Fibroblast of lung (primary cell): ENCODE data around the gene DSC1. TPM values are rescaled to one million over a fixed set of nuclear protein-coding genes. Genes with fewer than 3 reads are reported as not detected.

Source experiments
- DNase-seq, 2 donors: peaks; one replicate each; pipeline versions ENCODE4 v3.0.0 to v3.0.0-alpha.2; 2010; ENCODE audit warnings: low read depth in 2 of 2
- H2AFZ ChIP-seq: 2 replicates; pipeline ENCODE4 v1.5.1; 2012; ENCODE audit warnings: low read length, control low read depth, inconsistent platforms
- H3K27ac ChIP-seq: 2 replicates; pipeline ENCODE4 v1.5.1; 2011; ENCODE audit warnings: low read length, control low read depth; ENCODE audit not compliant: insufficient read depth
- H3K27me3 ChIP-seq: 2 replicates; pipeline ENCODE4 v1.5.1; 2011; ENCODE audit warnings: mild to moderate bottlenecking, low read length; ENCODE audit not compliant: control insufficient read depth, insufficient read depth
- H3K36me3 ChIP-seq: 2 replicates; pipeline ENCODE4 v1.5.1; 2011; ENCODE audit warnings: low read length; ENCODE audit not compliant: control insufficient read depth, insufficient read depth
- H3K4me1 ChIP-seq: 2 replicates; pipeline ENCODE4 v1.5.1; 2011; ENCODE audit warnings: low read length; ENCODE audit not compliant: control insufficient read depth, insufficient read depth; ENCODE audit errors: extremely low read depth
- H3K4me2 ChIP-seq: 2 replicates; pipeline ENCODE4 v1.5.1; 2011; ENCODE audit warnings: low read length, control low read depth; ENCODE audit not compliant: insufficient read depth; ENCODE audit errors: extremely low read depth
- H3K4me3 ChIP-seq, 4 experiments: fragments of 200-600 bp in 1 of 4; sonication (generic) in 1 of 4; replicated peaks in 1 of 4; 2 replicates each; pipeline ENCODE4 v1.5.1; 2011 to 2016; ENCODE audit warnings: low read length in 4 of 4, low read depth in 3 of 4, mild to moderate bottlenecking in 3 of 4, control low read depth in 2 of 4, inconsistent platforms in 1 of 4, mixed read lengths in 1 of 4; ENCODE audit not compliant: insufficient read depth in 1 of 4; ENCODE audit errors: control extremely low read depth in 1 of 4
- H3K79me2 ChIP-seq: 2 replicates; pipeline ENCODE4 v1.5.1; 2012; ENCODE audit warnings: mild to moderate bottlenecking, low read length, inconsistent platforms; ENCODE audit not compliant: control insufficient read depth, insufficient read depth
- H3K9ac ChIP-seq: 2 replicates; pipeline ENCODE4 v1.5.1; 2011; ENCODE audit warnings: mild to moderate bottlenecking, low read length, control low read depth; ENCODE audit not compliant: insufficient read depth
- H3K9me3 ChIP-seq: 2 replicates; pipeline ENCODE4 v1.5.1; 2012; ENCODE audit warnings: low read depth, low read length; ENCODE audit not compliant: control insufficient read depth, insufficient read depth
- H4K20me1 ChIP-seq: 2 replicates; pipeline ENCODE4 v1.5.1; 2011; ENCODE audit warnings: low read length; ENCODE audit not compliant: control insufficient read depth, insufficient read depth; ENCODE audit errors: extremely low read depth
- CTCF ChIP-seq, 2 donors: IDR thresholded peaks in 1 of 2; conservative IDR thresholded peaks in 1 of 2; 1 replicate in 1 of 2; 2 replicates in 1 of 2; pipeline ENCODE4 v1.5.1; 2011 to 2012; ENCODE audit warnings: low read length in 2 of 2, control low read depth in 1 of 2, inconsistent platforms in 1 of 2, low read depth in 1 of 2, mild to moderate bottlenecking in 1 of 2
- EZH2 ChIP-seq: IDR thresholded peaks from 2 replicates; pipeline ENCODE4 v1.5.1; 2012; ENCODE audit warnings: low read length, control low read depth, mild to moderate bottlenecking; ENCODE audit errors: missing control alignments
- polyA plus RNA-seq, 2 donors: library from polyadenylated mRNA; depleted of rRNA in 1 of 2; stranded (reverse) in 1 of 2; unstranded in 1 of 2; fragments of >200 nt; gene quantifications; 2 replicates each; pipeline ENCODE4 v1.2.1, GENCODE V29; 2011 to 2012; ENCODE audit warnings: missing spikeins in 1 of 2
- total RNA-seq: library from RNA; depleted of rRNA; stranded (reverse); fragments of >200 nt; gene quantifications from 2 replicates; pipeline ENCODE4 v1.2.1, GENCODE V29; 2014

Gene DSC1
- total and polyA plus RNA-seq, 2 donors (not counting 1 experiment from before 2014, with no cell fraction given), result not detected

GRCh38 chr18:31102941-31103340 is 59.7 kb downstream of the DSC1 start:
- H3K4me1 ChIP-seq, result no peaks in the 10 kb centered on the region
- DNase-seq, result no peak
- no peak overlapping the region for H3K27ac ChIP-seq
- H3K27me3 ChIP-seq, result no peaks in the 10 kb centered on the region
- TF ChIP-seq CTCF (conservative IDR thresholded peaks at IDR 0.05 in 1 of 2, IDR thresholded peaks at IDR 0.05 in 1 of 2; ENCODE audit: low read depth in 1 of 2, low read length in 2 of 2) (no peak), EZH2 (no peak)
- no peak overlapping the region for H2AFZ ChIP-seq
- H3K9ac ChIP-seq, result no peak overlapping the region
- H3K79me2 ChIP-seq, result no peaks in the 10 kb centered on the region
- H4K20me1 ChIP-seq, result no peaks in the 10 kb centered on the region
- no peak overlapping the region for H3K4me2 ChIP-seq
- no peak overlapping the region for H3K4me3 ChIP-seq
- H3K36me3 ChIP-seq, result no peaks in the 10 kb centered on the region
- no peaks in the 10 kb centered on the region for H3K9me3 ChIP-seq

GRCh38 chr18:31102025-31102684 is 60.5 kb downstream of the DSC1 start, which contains the start of gene DSC2:
DSC2 (minus strand) TSS chr18:31102421; CDS start chr18:31101971, 450 bp downstream.
- no peak within 1 kb of the TSS for H2AFZ ChIP-seq
- H3K9ac ChIP-seq, result no peak within 1 kb of the TSS
- TF ChIP-seq EZH2 (no peak), CTCF (conservative IDR thresholded peaks at IDR 0.05 in 1 of 2, IDR thresholded peaks at IDR 0.05 in 1 of 2; ENCODE audit: low read depth in 1 of 2, low read length in 2 of 2) (no peak)
- H3K79me2 ChIP-seq, result no peaks in the 10 kb centered on the region
- H3K36me3 ChIP-seq, result no peaks in the 10 kb centered on the region
- no peak within 1 kb of the TSS for H3K4me2 ChIP-seq
- no peaks in the 10 kb centered on the region for H3K4me1 ChIP-seq
- DNase-seq, result peak in 1 of 2 donors; percentile 11
- no peaks in the 10 kb centered on the region for H3K27me3 ChIP-seq
- no peaks in the 10 kb centered on the region for H3K9me3 ChIP-seq
- peak within 1 kb of the TSS in 1 of 4 experiments; percentile 21 for H3K4me3 ChIP-seq
- no peak within 1 kb of the TSS for H3K27ac ChIP-seq
- no peaks in the 10 kb centered on the region for H4K20me1 ChIP-seq

- peak overlapping the region in 1 of 4 experiments; percentile 21 for H3K4me3 ChIP-seq
- H3K27ac ChIP-seq, result no peak overlapping the region
- H3K9me3 ChIP-seq, result no peaks in the 10 kb centered on the region
- H3K27me3 ChIP-seq, result no peaks in the 10 kb centered on the region
- no peak for TF ChIP-seq CTCF (conservative IDR thresholded peaks at IDR 0.05 in 1 of 2, IDR thresholded peaks at IDR 0.05 in 1 of 2; ENCODE audit: low read depth in 1 of 2, low read length in 2 of 2)
- TF ChIP-seq EZH2, result no peak
- H3K79me2 ChIP-seq, result no peaks in the 10 kb centered on the region
- no peak overlapping the region for H2AFZ ChIP-seq
- peak; percentile 3 to 23 for DNase-seq
- no peaks in the 10 kb centered on the region for H3K36me3 ChIP-seq
- H4K20me1 ChIP-seq, result no peaks in the 10 kb centered on the region
- H3K4me2 ChIP-seq, result no peak overlapping the region
- no peaks in the 10 kb centered on the region for H3K4me1 ChIP-seq
- no peak overlapping the region for H3K9ac ChIP-seq
Observed at GRCh38 chr18:31101183-31102024, 61.3 kb downstream of the DSC1 start.
